Stimulated activated CD8-positive, alpha-beta memory T cell treated with anti-CD3 and anti-CD28 coated beads, Interleukin-4, amount 100 ng/mL, for 4 hours (primary cell): ENCODE measurements around the gene SPATA18.
"Not testable (repeated sequence)": the region's sequence is repeated elsewhere in the genome, so short reads cannot be mapped to it uniquely, and the experiment has no call there.

Experiments
- DNase-seq, 2 donors: peaks; one replicate each; pipeline ENCODE4 v3.0.0-alpha.2; 2020; ENCODE audit warnings: low read depth in 2 of 2, low spot score in 1 of 2

Gene SPATA18

GRCh38 chr4:52106191-52106590 is 55.1 kb downstream of the SPATA18 start:
- no peak for DNase-seq

GRCh38 chr4:52106660-52107059 is 55.6 kb downstream of the SPATA18 start:
- no peak for DNase-seq

DNA sequence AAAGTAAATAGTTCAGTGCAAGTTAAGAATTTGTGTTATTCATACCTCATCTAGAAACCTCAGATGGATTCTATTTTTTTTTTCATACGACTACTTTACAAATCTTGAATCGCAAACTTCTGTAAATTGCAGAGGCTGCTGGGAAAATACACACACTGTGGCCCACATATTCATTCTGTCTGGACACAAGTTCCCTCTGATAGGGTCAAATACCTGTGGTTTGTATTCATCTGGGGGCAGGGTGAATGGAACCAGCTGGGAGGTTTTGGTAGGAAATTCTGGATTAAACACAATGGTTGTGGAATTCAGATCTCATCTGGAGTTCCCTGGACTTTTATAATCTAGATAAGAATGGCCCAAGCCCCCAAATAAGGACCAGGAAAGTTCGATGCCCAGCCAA is 56.2 kb downstream of the SPATA18 start:
- no peak for DNase-seq

GRCh38 chr4:52107745-52108144 is 56.6 kb downstream of the SPATA18 start:
- DNase-seq = no peak

- no peak for DNase-seq
These were observed 59.1 kb downstream of the SPATA18 start for GRCh38 chr4:52110171-52110570.

DNA sequence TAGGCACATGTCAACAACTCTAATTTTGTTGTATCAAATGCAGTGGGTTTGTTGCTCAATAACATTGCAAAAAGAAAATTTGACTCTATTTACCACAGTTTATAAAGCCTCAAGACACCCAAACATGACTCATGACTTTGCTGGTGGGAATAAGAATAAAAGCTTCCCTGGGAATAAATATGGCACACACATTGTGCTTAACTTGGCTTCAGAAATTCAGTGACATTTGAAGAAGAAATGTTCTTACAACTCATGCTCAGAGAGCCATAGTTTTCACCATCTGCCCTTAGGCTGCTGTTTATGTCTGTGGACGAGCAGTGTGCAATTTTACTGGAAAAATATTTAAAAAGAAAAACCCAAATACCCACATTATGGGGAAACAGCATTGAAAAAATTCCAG is 60.9 kb downstream of the SPATA18 start:
- no peak for DNase-seq

DNA sequence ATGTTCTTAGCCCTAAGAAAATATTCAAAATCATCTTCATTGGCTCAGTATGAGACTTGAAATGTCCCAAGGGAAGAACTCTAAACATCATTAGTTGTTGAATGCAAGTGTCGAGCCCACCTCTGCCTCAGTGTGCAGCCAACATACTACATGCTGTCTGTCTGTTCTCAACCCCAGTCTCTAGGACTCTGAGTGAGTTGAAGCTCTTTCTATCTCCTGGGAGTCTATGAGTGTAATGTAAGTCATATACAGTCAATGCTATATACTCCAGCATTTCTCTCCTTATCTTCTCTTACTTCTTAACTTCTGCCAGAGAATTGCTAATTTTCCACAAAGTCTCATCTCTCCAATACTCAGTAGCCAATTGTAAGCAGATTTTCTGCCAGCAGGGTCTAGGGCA is 61.3 kb downstream of the SPATA18 start:
- DNase-seq = no peak

GRCh38 chr4:52116641-52117040 is 65.5 kb downstream of the SPATA18 start:
- DNase-seq = no peak

- no peak for DNase-seq
These were observed 75.1 kb downstream of the SPATA18 start for GRCh38 chr4:52126226-52126625.

- no peak for DNase-seq
These were observed 75.9 kb downstream of the SPATA18 start for GRCh38 chr4:52126966-52127365.

DNA sequence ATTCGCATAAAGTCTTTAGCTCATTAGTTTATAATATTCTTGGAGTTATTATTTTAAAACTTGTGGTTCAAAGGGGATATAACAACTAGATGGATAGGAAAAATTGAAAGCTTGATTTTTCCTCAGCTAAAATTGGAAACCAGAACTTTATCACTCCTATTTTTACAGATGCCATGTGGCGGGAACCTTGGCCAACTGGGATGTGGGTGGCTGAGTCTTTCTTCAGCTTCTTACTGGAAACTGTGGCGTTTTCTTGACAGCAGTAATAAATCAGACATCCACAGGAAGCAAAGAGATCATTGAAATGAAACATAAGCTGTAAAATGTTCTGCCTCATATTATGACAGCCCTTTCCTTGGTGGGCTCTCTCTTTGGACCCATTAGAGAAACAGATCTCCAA is 84.1 kb downstream of the SPATA18 start:
- DNase-seq = no peak

DNA sequence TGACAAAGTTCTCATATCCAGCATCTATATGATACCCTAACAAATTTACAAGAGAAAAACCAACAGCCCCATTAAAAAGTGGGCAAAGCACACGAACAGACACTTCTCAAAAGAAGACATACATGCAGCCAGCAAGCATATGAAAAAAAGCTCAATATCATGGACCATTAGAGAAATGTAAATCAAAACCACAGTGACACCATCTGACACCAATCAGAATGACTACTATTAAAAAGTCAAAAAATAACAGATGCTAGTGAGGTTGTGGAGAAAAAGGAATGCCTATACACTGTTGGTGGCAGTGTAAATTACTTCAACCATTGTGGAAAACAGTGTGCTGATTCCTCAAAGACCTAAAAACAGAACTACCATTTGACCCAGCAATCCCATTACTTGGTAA is 86.0 kb downstream of the SPATA18 start:
- DNase-seq = not testable (repeated sequence)

- no peak for DNase-seq
These were observed 91.7 kb downstream of the SPATA18 start for GRCh38 chr4:52142816-52143215.

GRCh38 chr4:52143815-52144214 is 92.7 kb downstream of the SPATA18 start:
- DNase-seq = no peak

- no peak for DNase-seq
These were observed 93.3 kb downstream of the SPATA18 start for GRCh38 chr4:52144372-52144771.
